DMS 273 (cell line): ENCODE data around the gene SPNS2.

ENCODE experiments used
- DNase-seq: peaks from one replicate; lab custom pipeline; 2025; ENCODE audit not compliant: unreplicated experiment; lab: John Stamatoyannopoulos, UW

The SPNS2 gene

DNA sequence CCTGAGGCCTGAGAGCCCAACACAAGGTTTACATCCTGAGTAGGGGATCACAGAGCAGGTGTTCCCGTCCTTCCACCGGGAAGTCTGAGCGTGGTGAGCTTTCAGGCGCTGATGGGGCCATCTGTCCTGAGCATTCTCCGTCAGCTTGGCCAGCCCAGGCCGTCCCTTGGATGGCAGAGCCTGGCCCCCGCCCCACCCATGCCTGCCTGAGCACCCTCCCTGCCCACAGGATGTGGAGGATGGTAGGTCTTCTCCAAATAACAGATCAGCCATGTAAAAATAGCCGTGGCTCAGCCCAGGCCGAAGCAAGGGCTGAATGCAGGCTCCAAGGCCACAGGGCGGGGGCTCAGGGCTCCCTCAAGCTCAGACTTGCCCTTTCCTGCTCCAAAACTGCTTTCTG lies 20.2 kb downstream of the SPNS2 start:
- DNase-seq: no peak

- DNase-seq: no peak
Measured at GRCh38 chr17:4519361-4519788, 20.7 kb downstream of the SPNS2 start.

- no peak for DNase-seq
Measured at GRCh38 chr17:4520060-4520893, 21.6 kb downstream of the SPNS2 start.

GRCh38 chr17:4520894-4521600 lies 22.4 kb downstream of the SPNS2 start:
- DNase-seq: no peak

DNA sequence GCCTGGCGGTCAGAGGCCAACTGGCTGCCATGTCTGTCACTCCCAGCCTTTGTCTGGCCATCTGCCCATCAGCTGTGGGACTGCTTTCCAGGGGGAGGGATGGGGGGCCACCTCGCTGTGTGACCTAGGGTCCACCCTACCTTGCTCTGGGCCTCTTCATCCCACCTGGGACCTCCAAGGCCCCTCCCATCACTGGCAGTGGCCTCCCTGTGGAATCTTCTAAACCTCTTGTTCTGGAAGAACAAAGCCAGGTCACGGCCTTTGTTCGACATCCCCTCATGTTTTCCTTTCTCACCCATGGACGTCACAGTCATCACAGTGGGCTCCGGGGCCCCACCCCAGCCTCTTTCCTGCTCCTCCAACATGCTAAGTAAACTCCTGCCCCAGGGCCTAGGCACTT lies 24.0 kb downstream of the SPNS2 start:
- DNase-seq: no peak

GRCh38 chr17:4523946-4524345 lies 25.3 kb downstream of the SPNS2 start:
- no peak for DNase-seq

- no peak for DNase-seq
Measured at GRCh38 chr17:4525691-4526397, 27.2 kb downstream of the SPNS2 start.

- no peak for DNase-seq
Measured at GRCh38 chr17:4527134-4527533, 28.5 kb downstream of the SPNS2 start.

DNA sequence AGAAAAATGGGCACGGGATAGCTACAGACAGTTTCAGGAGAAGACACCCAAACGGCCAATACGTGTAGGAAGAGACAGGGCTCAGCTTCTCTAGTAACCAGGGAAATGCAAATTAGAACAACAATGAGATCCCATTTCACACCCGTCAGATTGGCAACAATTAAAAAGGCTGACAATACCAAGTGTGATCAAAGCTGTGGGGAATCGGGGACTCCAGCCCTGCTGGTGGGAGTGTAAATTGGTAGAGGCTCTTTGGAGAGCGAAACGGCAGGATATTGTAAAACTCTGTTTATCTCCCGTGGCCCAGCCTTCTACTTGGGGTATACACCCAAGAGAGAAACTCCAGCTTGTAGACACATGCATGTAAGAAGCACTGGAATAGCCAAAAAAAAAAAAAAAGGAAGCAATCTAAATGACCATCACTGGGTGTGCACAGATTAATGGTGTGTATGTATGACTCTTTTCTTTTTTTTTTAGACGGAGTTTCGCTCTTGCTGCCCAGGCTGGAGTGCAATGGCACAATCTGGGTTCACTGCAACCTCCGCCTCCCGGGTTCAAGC lies 29.0 kb downstream of the SPNS2 start:
- DNase-seq: no peak

DNA sequence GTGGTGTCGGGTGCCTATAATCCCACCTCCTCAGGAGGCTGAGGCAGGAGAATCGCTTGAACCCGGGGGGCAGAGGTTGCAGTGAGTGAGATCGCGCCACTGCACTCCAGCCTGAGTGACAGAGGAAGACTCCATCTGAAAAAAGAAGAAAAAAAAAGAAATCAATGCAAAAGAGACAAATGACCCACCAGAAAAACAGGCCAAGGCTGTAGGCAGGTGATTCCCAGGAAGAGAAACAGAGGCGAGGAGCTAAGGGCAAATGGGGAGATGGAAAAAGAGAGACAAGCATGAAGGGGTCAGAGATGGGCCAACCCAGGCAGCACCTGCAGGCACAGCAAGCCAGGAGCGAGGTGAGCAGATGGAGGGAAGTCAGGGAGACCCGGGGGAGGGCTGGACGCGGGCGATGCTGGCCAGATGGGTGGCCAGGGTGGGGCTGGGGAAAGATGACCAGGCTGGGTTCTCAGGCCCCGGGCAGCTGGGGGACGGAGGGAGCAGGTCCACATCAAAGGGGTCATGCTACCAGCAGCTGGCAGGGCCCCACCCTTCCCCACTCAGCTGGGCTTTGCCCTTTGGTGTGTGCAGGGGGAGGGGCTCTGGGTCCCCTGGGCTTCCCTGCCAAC lies 31.0 kb downstream of the SPNS2 start:
- DNase-seq: peak; percentile 39

- peak; percentile 34 for DNase-seq
Measured at GRCh38 chr17:4530799-4531730, 32.4 kb downstream of the SPNS2 start.

DNA sequence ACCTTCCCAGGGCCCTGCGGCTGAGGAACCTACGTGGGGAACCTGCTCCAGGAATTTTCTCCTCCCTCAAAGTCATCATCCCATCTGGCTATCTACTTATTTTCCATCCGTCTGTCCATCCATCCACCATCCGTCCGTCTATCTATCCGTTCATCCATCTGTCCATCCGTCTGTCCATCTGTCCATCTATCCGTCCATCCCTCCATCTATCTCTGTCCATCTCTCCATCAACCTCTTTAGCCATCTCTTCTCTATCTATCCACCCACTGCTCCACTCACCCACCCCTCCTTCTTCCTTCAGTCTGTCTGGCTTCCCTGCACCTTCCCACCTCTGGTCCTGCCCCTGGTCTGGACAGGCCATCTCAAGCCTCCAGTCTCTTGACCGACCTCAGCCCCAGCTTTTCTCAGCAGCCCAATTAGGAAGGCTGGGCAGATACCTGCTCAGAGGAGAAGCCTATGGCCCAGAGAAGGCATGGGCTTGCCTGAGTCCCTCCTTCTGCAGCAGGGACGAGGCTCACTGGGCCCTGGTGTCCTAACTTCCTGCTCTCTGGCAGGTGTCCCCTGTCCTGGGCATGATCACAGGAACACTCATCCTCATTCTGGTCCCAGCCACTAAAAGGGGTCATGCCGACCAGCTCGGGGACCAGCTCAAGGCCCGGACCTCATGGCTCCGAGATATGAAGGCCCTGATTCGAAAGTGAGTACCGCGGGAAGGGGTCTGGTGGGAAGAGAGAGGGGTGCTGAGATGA lies 33.5 kb downstream of the SPNS2 start:
- no peak for DNase-seq

DNA sequence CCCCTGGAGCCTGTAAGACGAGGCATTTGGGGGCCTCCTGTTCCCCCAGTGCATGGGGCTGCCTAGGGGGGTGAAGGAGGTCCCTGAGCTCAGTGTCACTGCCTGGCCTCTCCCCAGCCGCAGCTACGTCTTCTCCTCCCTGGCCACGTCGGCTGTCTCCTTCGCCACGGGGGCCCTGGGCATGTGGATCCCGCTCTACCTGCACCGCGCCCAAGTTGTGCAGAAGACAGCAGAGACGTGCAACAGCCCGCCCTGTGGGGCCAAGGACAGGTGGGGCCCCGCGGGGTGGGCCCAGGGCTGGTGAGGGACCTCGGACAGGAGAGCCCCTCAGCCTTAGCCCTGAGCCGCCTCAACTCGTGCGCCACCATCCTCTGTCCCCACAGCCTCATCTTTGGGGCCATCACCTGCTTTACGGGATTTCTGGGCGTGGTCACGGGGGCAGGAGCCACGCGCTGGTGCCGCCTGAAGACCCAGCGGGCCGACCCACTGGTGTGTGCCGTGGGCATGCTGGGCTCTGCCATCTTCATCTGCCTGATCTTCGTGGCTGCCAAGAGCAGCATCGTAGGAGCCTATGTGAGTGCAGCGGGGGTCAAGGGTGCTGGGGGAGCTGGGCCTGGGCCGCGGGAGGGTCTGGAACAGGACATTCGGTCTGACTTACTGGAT lies 34.3 kb downstream of the SPNS2 start:
- DNase-seq: no peak

- DNase-seq: peak; percentile 80
Measured at GRCh38 chr17:4533523-4534504, 35.1 kb downstream of the SPNS2 start.

- peak; percentile 48 for DNase-seq
Measured at GRCh38 chr17:4534515-4534914, 35.8 kb downstream of the SPNS2 start.

DNA sequence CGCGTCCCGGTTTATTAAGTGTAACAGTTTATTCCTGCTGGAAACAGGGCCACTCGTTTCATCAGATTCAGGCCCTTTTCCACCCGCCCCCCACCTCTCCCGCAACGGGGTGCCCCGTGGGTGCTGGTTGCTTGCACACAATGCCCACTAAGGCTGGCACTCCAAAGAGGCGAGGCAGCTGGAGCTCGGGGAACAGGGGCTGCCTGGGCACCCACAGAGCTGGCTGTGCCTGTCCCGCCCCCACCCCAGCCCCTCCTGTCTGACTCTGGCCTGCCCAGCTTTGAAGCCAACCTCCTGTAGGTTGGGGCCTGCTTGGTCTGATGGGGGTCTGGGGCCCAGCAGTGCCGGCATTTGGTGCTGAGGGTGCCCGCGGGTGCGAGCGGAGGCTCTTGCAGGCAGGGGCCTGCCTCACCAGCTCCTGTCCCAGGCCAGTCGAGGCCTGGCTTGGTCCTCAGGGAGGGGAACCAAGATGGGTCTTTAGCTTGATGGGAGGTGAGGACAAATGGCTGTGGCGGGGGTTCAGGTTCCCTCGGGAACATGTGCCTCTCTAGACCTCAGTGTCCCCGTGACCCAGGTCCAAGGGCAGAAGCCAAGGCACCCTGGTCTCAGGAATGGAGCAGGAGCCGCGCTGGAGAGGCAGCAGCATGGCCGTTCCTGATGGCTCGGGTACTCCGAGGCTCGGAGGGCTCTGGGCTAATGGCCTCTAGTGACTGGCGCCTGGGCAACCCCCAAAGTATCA lies 36.4 kb downstream of the SPNS2 start:
- peak; percentile 53 for DNase-seq
